Lung (tissue), 12 donors: ENCODE data around the gene EBF4. TPM values are rescaled to one million over a fixed set of nuclear protein-coding genes. Genes with fewer than 3 reads are reported as not detected.

Experiments
- ATAC-seq: fragments of 200-7000 bp; cut with Tn5 transposase; one replicate; pipeline ENCODE4 v1.9.1; 2020; ENCODE audit warnings: moderate number of reproducible peaks; ENCODE audit not compliant: insufficient read depth, low FRiP score
- DNase-seq, 3 donors: peaks; one replicate each; pipeline ENCODE4 v3.0.0-alpha.2; 2013 to 2017
- H3K27ac ChIP-seq, 2 donors: one replicate each; pipeline ENCODE4 v1.5.1; 2013; ENCODE audit warnings: mild to moderate bottlenecking in 2 of 2, moderate library complexity in 2 of 2, control low read depth in 1 of 2, inconsistent platforms in 1 of 2, low read depth in 1 of 2, low read length in 1 of 2
- H3K27me3 ChIP-seq, 3 donors: one replicate each; pipeline ENCODE4 v1.5.1; 2013; ENCODE audit warnings: low read length in 2 of 3; ENCODE audit not compliant: control insufficient read depth in 3 of 3, insufficient read depth in 3 of 3
- H3K36me3 ChIP-seq, 4 donors: one replicate each; pipeline ENCODE4 v1.5.1; 2013; ENCODE audit warnings: low read length in 4 of 4, mild to moderate bottlenecking in 1 of 4, moderate library complexity in 1 of 4; ENCODE audit not compliant: control insufficient read depth in 4 of 4, insufficient read depth in 4 of 4
- H3K4me1 ChIP-seq, 5 donors: one replicate each; pipeline ENCODE4 v1.5.1; 2013; ENCODE audit warnings: low read length in 5 of 5, mild to moderate bottlenecking in 2 of 5, moderate library complexity in 1 of 5; ENCODE audit not compliant: control insufficient read depth in 5 of 5, insufficient read depth in 5 of 5
- H3K4me3 ChIP-seq: one replicate; pipeline ENCODE4 v1.5.1; 2013; ENCODE audit warnings: mild to moderate bottlenecking, control low read depth, moderate library complexity
- H3K9ac ChIP-seq, 2 donors: one replicate each; pipeline ENCODE4 v1.5.1; 2013; ENCODE audit warnings: low read length in 2 of 2, control low read depth in 1 of 2; ENCODE audit not compliant: insufficient read depth in 1 of 2
- H3K9me3 ChIP-seq, 4 donors: one replicate each; pipeline ENCODE4 v1.5.1; 2013; ENCODE audit warnings: low read length in 3 of 4, mild to moderate bottlenecking in 1 of 4, moderate library complexity in 1 of 4; ENCODE audit not compliant: control insufficient read depth in 4 of 4, insufficient read depth in 3 of 4
- WGBS, 2 donors: extraction: QIAGEN DNeasy Blood & Tissue Kit; methylation state at CpG; one replicate each; pipeline ENCODE4 v1.1.7; 2013; 5-methylcytosine and 5-hydroxymethylcytosine counted together
- polyA plus RNA-seq, 2 donors: library from polyadenylated mRNA; stranded (reverse); fragments of 200-250 nt; gene quantifications; one replicate each; pipeline ENCODE4 v1.2.1, GENCODE V29; 2013
- total RNA-seq, 2 donors: library from RNA; depleted of rRNA in 1 of 2; stranded (reverse); fragments of >200 nt in 1 of 2; gene quantifications; one replicate each; pipeline ENCODE4 v1.2.1, GENCODE V29; 2014 to 2021
- TF ChIP-seq, protein P1 (sequence below): IDR thresholded peaks from 2 replicates; pipeline ENCODE4 v1.5.1; 2012; ENCODE audit warnings: mild to moderate bottlenecking; ENCODE audit errors: control extremely low read depth, extremely low read depth
- donor health status: control.
- donor health status: control.
- donor health status: Bipolar disorder and iron deficiency.
- donor health status: healthy.
- donor health status: DM: yes; HTN: yes; CAD: no.

The EBF4 gene
- total and polyA plus RNA-seq, 4 donors = 5.8 to 15.8 (median 7.4) TPM

DNA sequence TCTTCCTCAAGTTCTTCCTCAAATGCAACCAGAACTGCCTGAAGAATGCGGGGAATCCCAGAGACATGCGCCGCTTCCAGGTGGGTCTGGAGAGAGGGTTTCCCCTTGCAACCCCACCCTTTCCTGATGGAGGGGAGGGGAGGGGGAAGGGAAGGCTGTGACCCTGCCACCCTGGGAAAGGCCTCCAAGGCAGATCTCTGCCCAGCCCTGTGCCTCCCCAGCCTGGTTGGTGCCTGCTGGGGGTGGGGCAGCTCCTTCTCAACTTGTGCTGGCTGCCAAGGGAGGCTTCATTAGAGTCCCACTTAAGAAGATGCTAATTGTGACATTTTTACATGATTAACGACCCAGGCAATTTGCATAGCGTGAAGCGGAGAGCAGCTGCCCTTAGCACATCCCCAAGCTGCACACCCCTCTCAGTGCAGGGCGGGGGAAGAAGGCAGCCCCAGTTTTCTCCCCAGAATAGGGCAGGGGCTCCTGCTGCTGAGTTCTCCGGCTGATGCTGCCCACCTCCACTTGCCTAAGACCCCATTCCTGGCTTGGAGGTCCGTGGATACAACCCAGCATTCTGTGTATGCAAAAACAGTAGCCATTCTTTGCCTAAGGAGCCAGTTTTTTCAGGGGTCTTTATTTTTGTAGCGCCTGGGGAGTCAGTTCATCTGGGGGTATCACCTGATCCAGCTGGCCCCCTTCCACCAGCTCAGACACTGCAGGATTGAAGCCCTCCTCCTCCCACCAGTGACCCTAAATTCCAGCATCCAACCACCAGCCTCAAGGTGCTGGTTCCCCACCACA lies 56.2 kb downstream of the EBF4 start:
- Histone ChIP-seq H3K27me3 (peaks cover 0 to 58% (median 24%) of the 10 kb centered on the region in 3 donors), H3K4me3 (no peak overlapping the region), H3K9ac (no peak overlapping the region), H3K9me3 (no peaks in the 10 kb centered on the region), H3K4me1 (peaks cover 0 to 16% (median 14%) of the 10 kb centered on the region in 5 donors), H3K27ac (no peak overlapping the region), H3K36me3 (no peaks in the 10 kb centered on the region)
- no peak for DNase-seq
- WGBS, 2 donors = 67 to 81% methylated on average over 10 of the region's 10 CpGs
- TF ChIP-seq, protein P1, sequence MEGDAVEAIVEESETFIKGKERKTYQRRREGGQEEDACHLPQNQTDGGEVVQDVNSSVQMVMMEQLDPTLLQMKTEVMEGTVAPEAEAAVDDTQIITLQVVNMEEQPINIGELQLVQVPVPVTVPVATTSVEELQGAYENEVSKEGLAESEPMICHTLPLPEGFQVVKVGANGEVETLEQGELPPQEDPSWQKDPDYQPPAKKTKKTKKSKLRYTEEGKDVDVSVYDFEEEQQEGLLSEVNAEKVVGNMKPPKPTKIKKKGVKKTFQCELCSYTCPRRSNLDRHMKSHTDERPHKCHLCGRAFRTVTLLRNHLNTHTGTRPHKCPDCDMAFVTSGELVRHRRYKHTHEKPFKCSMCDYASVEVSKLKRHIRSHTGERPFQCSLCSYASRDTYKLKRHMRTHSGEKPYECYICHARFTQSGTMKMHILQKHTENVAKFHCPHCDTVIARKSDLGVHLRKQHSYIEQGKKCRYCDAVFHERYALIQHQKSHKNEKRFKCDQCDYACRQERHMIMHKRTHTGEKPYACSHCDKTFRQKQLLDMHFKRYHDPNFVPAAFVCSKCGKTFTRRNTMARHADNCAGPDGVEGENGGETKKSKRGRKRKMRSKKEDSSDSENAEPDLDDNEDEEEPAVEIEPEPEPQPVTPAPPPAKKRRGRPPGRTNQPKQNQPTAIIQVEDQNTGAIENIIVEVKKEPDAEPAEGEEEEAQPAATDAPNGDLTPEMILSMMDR = no peak
- no peak for ATAC-seq

DNA sequence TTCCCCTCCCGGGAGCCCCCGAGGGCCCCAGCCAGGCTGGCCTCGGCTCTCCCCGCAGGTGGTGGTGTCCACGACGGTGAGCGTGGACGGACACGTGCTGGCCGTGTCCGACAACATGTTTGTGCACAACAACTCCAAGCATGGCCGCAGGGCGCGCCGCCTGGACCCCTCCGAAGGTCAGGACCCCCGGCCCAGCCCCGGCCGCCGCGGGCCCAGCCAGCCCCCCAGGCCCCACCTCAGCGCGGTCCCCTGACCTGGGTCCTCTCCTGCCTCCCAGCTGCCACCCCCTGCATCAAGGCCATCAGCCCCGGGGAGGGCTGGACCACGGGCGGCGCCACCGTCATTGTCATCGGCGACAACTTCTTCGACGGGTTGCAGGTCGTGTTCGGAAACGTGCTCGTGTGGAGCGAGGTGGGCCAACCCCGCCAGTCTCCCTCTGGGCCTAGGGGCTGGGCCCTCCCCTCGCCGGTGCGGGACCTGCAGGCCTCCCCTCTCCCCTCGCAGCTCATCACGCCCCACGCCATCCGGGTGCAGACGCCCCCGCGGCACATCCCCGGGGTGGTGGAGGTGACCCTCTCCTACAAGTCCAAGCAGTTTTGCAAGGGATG lies 56.9 kb downstream of the EBF4 start:
- Histone ChIP-seq H3K4me1 (peaks cover 0 to 16% (median 14%) of the 10 kb centered on the region in 5 donors), H3K9me3 (no peaks in the 10 kb centered on the region), H3K27me3 (peaks cover 0 to 63% (median 29%) of the 10 kb centered on the region in 3 donors), H3K4me3 (no peak overlapping the region), H3K27ac (no peak overlapping the region), H3K9ac (no peak overlapping the region), H3K36me3 (no peaks in the 10 kb centered on the region)
- TF ChIP-seq, protein P1 = no peak
- 44 to 47% methylated on average over 45 to 49 of the region's 49 CpGs for WGBS, 2 donors
- DNase-seq (no peak), ATAC-seq (no peak)

DNA sequence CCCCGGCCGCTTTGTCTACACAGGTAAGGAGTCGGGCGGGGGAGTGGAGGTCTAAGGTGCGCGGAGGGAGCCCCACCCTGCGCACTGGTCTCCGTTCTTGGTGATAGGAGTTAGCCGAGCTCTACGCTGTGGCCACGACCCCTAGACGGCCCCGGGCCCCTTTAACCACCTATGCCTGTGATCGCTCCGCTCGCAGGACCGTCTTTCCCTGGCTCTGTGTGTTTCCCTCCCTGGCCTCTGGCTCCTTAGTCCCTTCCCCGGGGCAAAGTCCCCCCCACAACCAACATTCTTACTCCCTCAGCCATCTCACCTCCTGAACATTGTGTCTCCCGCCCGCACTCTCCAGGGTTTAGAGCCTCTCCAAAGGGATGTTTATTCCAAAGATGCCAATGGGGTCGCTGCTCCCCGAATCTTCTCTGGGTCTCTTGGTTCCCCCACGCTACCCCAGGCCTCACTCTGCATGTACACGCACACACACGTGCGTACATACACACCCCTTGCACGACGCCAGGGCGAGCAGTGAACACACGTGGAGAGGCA lies 57.4 kb downstream of the EBF4 start:
- DNase-seq (no peak), ATAC-seq (no peak)
- no peak overlapping the region for H3K9ac ChIP-seq
- 29 to 34% methylated on average over 30 of the region's 30 CpGs for WGBS, 2 donors
- TF ChIP-seq, protein P1 = no peak
- H3K9me3 ChIP-seq = no peaks in the 10 kb centered on the region
- H3K4me3 ChIP-seq = no peak overlapping the region
- H3K4me1 ChIP-seq = peaks cover 0 to 16% (median 14%) of the 10 kb centered on the region in 5 donors
- H3K36me3 ChIP-seq = no peaks in the 10 kb centered on the region
- peaks cover 0 to 69% (median 32%) of the 10 kb centered on the region in 3 donors for H3K27me3 ChIP-seq
- H3K27ac ChIP-seq = no peak overlapping the region
